ENCODE results near the gene HCK.
"Not testable (repeated sequence)": the region's sequence is repeated elsewhere in the genome, so short reads cannot be mapped to it uniquely, and the experiment has no call there.

The HCK gene

GRCh38 chr20:32110173-32110704, 58.2 kb downstream of the HCK start:
- DNase-seq = no peak

GRCh38 chr20:32110727-32111126, 58.7 kb downstream of the HCK start:
- DNase-seq = no peak

- DNase-seq = no peak
These were observed 59.2 kb downstream of the HCK start for GRCh38 chr20:32111156-32111686.

GRCh38 chr20:32111753-32112152, 59.7 kb downstream of the HCK start:
- no peak for DNase-seq

GRCh38 chr20:32112841-32113240, 60.8 kb downstream of the HCK start:
- peak; percentile 29 for DNase-seq

- no peak for DNase-seq
These were observed 61.7 kb downstream of the HCK start for GRCh38 chr20:32113591-32114260.

GRCh38 chr20:32114305-32114960, 62.4 kb downstream of the HCK start:
- DNase-seq = no peak

- DNase-seq = no peak
These were observed 63.2 kb downstream of the HCK start for GRCh38 chr20:32115211-32115767.

- no peak for DNase-seq
These were observed 64.1 kb downstream of the HCK start for GRCh38 chr20:32116079-32116521.

- DNase-seq = not testable (repeated sequence)
These were observed 64.8 kb downstream of the HCK start for GRCh38 chr20:32116796-32117195.

GRCh38 chr20:32118427-32118826, 66.4 kb downstream of the HCK start:
- not testable (repeated sequence) for DNase-seq

- no peak for DNase-seq
These were observed 67.7 kb downstream of the HCK start for GRCh38 chr20:32119734-32120133.

GRCh38 chr20:32121908-32122307, 69.9 kb downstream of the HCK start:
- not testable (repeated sequence) for DNase-seq

GRCh38 chr20:32123088-32123487, 71.0 kb downstream of the HCK start:
- DNase-seq = no peak

- DNase-seq = no peak
These were observed 72.9 kb downstream of the HCK start for GRCh38 chr20:32124916-32125454.

GRCh38 chr20:32125506-32125905, 73.5 kb downstream of the HCK start:
- no peak for DNase-seq

GRCh38 chr20:32126919-32127318, 74.9 kb downstream of the HCK start:
- no peak for DNase-seq

- DNase-seq = no peak
These were observed 75.3 kb downstream of the HCK start for GRCh38 chr20:32127347-32127746.

GRCh38 chr20:32128167-32128566, 76.1 kb downstream of the HCK start:
- DNase-seq = no peak

- DNase-seq = no peak
These were observed 77.8 kb downstream of the HCK start for GRCh38 chr20:32129863-32130262.

GRCh38 chr20:32130352-32130751, 78.3 kb downstream of the HCK start:
- no peak for DNase-seq

GRCh38 chr20:32130965-32131364, 78.9 kb downstream of the HCK start:
- no peak for DNase-seq

GRCh38 chr20:32132911-32133549, 81.0 kb downstream of the HCK start:
- no peak for DNase-seq

Measured in CD4-positive, alpha-beta T cell treated with Interleukin-4 for 4 hours (primary cell).